Liver (tissue), 9 donors: ENCODE measurements around the gene NUPR1. TPM values are rescaled to one million over a fixed set of nuclear protein-coding genes. Genes with fewer than 3 reads are reported as not detected.

Experiments
- DNase-seq: peaks from one replicate; pipeline ENCODE4 v3.0.0-alpha.2; 2017; ENCODE audit warnings: low spot score
- H3K27ac ChIP-seq, 2 donors: one replicate each; pipeline ENCODE4 v1.7.0; 2013; ENCODE audit warnings: inconsistent platforms in 2 of 2, low read length in 2 of 2, control low read depth in 1 of 2, low read depth in 1 of 2, mild to moderate bottlenecking in 1 of 2
- H3K27me3 ChIP-seq, 4 donors: one replicate each; pipeline versions ENCODE4 v1.6.1 to v1.7.0; 2013; ENCODE audit warnings: low read length in 3 of 4, inconsistent platforms in 1 of 4, mild to moderate bottlenecking in 1 of 4, moderate library complexity in 1 of 4; ENCODE audit not compliant: control insufficient read depth in 4 of 4, insufficient read depth in 4 of 4
- H3K36me3 ChIP-seq, 4 donors: one replicate each; pipeline versions ENCODE4 v1.6.1 to v1.7.0; 2013; ENCODE audit warnings: low read length in 3 of 4, mild to moderate bottlenecking in 3 of 4, low read depth in 1 of 4, moderate library complexity in 1 of 4; ENCODE audit not compliant: control insufficient read depth in 4 of 4, insufficient read depth in 3 of 4
- H3K4me1 ChIP-seq, 4 donors: one replicate each; pipeline versions ENCODE4 v1.6.1 to v1.7.0; 2013; ENCODE audit warnings: low read length in 3 of 4, mild to moderate bottlenecking in 3 of 4, moderate library complexity in 1 of 4; ENCODE audit not compliant: control insufficient read depth in 4 of 4, insufficient read depth in 4 of 4
- H3K4me3 ChIP-seq, 3 donors: one replicate each; pipeline versions ENCODE4 v1.6.1 to v1.7.0; 2013; ENCODE audit warnings: low read length in 3 of 3, control low read depth in 1 of 3, low read depth in 1 of 3, mild to moderate bottlenecking in 1 of 3
- H3K9ac ChIP-seq, 2 donors: one replicate each; pipeline ENCODE4 v1.7.0; 2013; ENCODE audit warnings: low read length in 2 of 2, mild to moderate bottlenecking in 2 of 2, moderate library complexity in 2 of 2, control low read depth in 1 of 2, low read depth in 1 of 2
- H3K9me3 ChIP-seq, 4 donors: one replicate each; pipeline versions ENCODE4 v1.6.1 to v1.7.0; 2013; ENCODE audit warnings: low read length in 3 of 4; ENCODE audit not compliant: control insufficient read depth in 4 of 4
- ATF3 ChIP-seq: IDR thresholded peaks from 2 replicates; pipeline ENCODE4 v1.6.1; 2016; ENCODE audit warnings: antibody characterized with exemption
- CTCF ChIP-seq: fragments of 150-350 bp; IDR thresholded peaks from 2 replicates; pipeline ENCODE4 v1.5.1; 2017; ENCODE audit warnings: improper control_type of control experiment, low read depth, low read length; ENCODE audit not compliant: missing input control
- FOXA1 ChIP-seq: IDR thresholded peaks from 2 replicates; pipeline ENCODE4 v1.6.1; 2016; ENCODE audit warnings: antibody characterized with exemption
- FOXA2 ChIP-seq: IDR thresholded peaks from 2 replicates; pipeline ENCODE4 v1.6.1; 2016; ENCODE audit warnings: antibody characterized with exemption
- HNF4G ChIP-seq: IDR thresholded peaks from 2 replicates; pipeline ENCODE4 v1.6.1; 2016; ENCODE audit warnings: antibody characterized with exemption
- JUND ChIP-seq, 2 donors: IDR thresholded peaks; 2 replicates each; pipeline ENCODE4 v1.6.1; 2016; ENCODE audit warnings: antibody characterized with exemption in 2 of 2
- MAX ChIP-seq: IDR thresholded peaks from 2 replicates; pipeline ENCODE4 v1.6.1; 2016; ENCODE audit warnings: antibody characterized with exemption
- NR2F2 ChIP-seq: IDR thresholded peaks from 2 replicates; pipeline ENCODE4 v1.6.1; 2016; ENCODE audit warnings: antibody characterized with exemption
- RAD21 ChIP-seq, 2 donors: IDR thresholded peaks; 2 replicates each; pipeline ENCODE4 v1.6.1; 2016; ENCODE audit warnings: antibody characterized with exemption in 2 of 2, mild to moderate bottlenecking in 2 of 2
- REST ChIP-seq: IDR thresholded peaks from 2 replicates; pipeline ENCODE4 v1.6.1; 2016; ENCODE audit warnings: antibody characterized with exemption, mild to moderate bottlenecking
- SP1 ChIP-seq: IDR thresholded peaks from 2 replicates; pipeline ENCODE4 v1.6.1; 2018; ENCODE audit warnings: antibody characterized with exemption, mild to moderate bottlenecking
- TAF1 ChIP-seq: conservative IDR thresholded peaks from 2 replicates; pipeline ENCODE4 v1.6.1; 2016; ENCODE audit warnings: antibody characterized with exemption, mild to moderate bottlenecking
- YY1 ChIP-seq: IDR thresholded peaks from 2 replicates; pipeline ENCODE4 v1.6.1; 2016; ENCODE audit warnings: antibody characterized with exemption, mild to moderate bottlenecking
- WGBS: extraction: QIAGEN DNeasy Blood & Tissue Kit; methylation state at CpG from one replicate; pipeline ENCODE4 v1.1.7; 2013; 5-methylcytosine and 5-hydroxymethylcytosine counted together
- polyA plus RNA-seq, 2 donors: library from polyadenylated mRNA; stranded (reverse) in 1 of 2; unstranded in 1 of 2; fragments of 200-250 nt in 1 of 2; fragments of >200 nt in 1 of 2; fragmentation: Nextera tagmentation in 1 of 2; extraction: Ambion mirVana in 1 of 2; gene quantifications; one replicate each; pipeline versions ENCODE4 v1.2.1 to v1.2.3, GENCODE V29; 2013 to 2015
- total RNA-seq, 2 donors: library from RNA; depleted of rRNA; stranded (reverse); fragments of >200 nt; gene quantifications; one replicate each; pipeline ENCODE4 v1.2.3, GENCODE V29; 2014
- donor health status: healthy.
- donor health status: healthy.
- donor health status: healthy.
- donor health status: healthy.
- donor health status: healthy.

NUPR1 gene
- total and polyA plus RNA-seq, 4 donors = 10.9 to 305 (median 62.6) TPM

GRCh38 chr16:28496844-28497243 is 41.9 kb downstream of the NUPR1 start:
- DNase-seq = no peak
- no peak for TF ChIP-seq ATF3
- H3K4me1 ChIP-seq = peaks cover 0 to 5% (median 1%) of the 10 kb centered on the region in 4 donors
- H3K27me3 ChIP-seq = no peaks in the 10 kb centered on the region
- no peak overlapping the region for H3K4me3 ChIP-seq
- H3K9me3 ChIP-seq = no peaks in the 10 kb centered on the region
- no peak overlapping the region for H3K27ac ChIP-seq
- 86% methylated on average over 19 of the region's 19 CpGs for WGBS
- H3K9ac ChIP-seq = no peak overlapping the region
- peaks cover 0 to 21% (median 8%) of the 10 kb centered on the region in 4 donors for H3K36me3 ChIP-seq

- H3K4me3 ChIP-seq = no peak overlapping the region
- H3K36me3 ChIP-seq = peaks cover 0 to 14% (median 5%) of the 10 kb centered on the region in 4 donors
- TF ChIP-seq FOXA1 (no peak), RAD21 (IDR thresholded peaks at IDR 0.05) (no peak), NR2F2 (no peak), ATF3 (no peak), REST (no peak), FOXA2 (no peak), CTCF (no peak)
- no peaks in the 10 kb centered on the region for H3K9me3 ChIP-seq
- peak overlapping the region; percentile 5 to 77 for H3K27ac ChIP-seq
- 85% methylated on average over 20 of the region's 20 CpGs for WGBS
- peaks cover 0 to 12% (median 5%) of the 10 kb centered on the region in 4 donors for H3K4me1 ChIP-seq
- H3K9ac ChIP-seq = no peak overlapping the region
- no peak for DNase-seq
- no peaks in the 10 kb centered on the region for H3K27me3 ChIP-seq
Measured at GRCh38 chr16:28495795-28496749, 42.7 kb downstream of the NUPR1 start.

GRCh38 chr16:28495098-28495793 is 43.5 kb downstream of the NUPR1 start:
- Histone ChIP-seq H3K4me1 (peaks cover 0 to 17% (median 7%) of the 10 kb centered on the region in 4 donors), H3K9me3 (no peaks in the 10 kb centered on the region), H3K27me3 (no peaks in the 10 kb centered on the region), H3K27ac (peak overlapping the region; percentile 65 to 77), H3K9ac (peak overlapping the region in 1 of 2 donors; percentile 6), H3K4me3 (peak overlapping the region in 1 of 3 donors; percentile 9), H3K36me3 (peaks cover 0 to 8% (median 2%) of the 10 kb centered on the region in 4 donors)
- no peak for DNase-seq
- WGBS = 77% methylated on average over 13 of the region's 13 CpGs
- TF ChIP-seq YY1 (no peak), MAX (no peak), RAD21 (IDR thresholded peaks at IDR 0.05) (no peak), SP1 (no peak), HNF4G (no peak), JUND (IDR thresholded peaks at IDR 0.05) (no peak), TAF1 (no peak), ATF3 (no peak), FOXA2 (no peak)
